Bronchial epithelial cell (primary cell): ENCODE measurements around the gene GUCY2C. TPM values are rescaled to one million over a fixed set of nuclear protein-coding genes. Genes with fewer than 3 reads are reported as not detected.

ENCODE experiments used
- DNase-seq: peaks from one replicate; pipeline ENCODE4 v3.0.0-alpha.2; 2010; ENCODE audit warnings: low read depth
- FAIRE-seq: peaks from 2 replicates; lab custom pipeline; 2011; peaks lifted over from hg19 to GRCh38; lab: Jason Lieb, UNC
- H3K27me3 ChIP-seq: 2 replicates; pipeline ENCODE4 v1.5.1; 2011; ENCODE audit warnings: low read length; ENCODE audit not compliant: control insufficient read depth, insufficient read depth
- H3K36me3 ChIP-seq: 2 replicates; pipeline ENCODE4 v1.5.1; 2011; ENCODE audit warnings: low read length; ENCODE audit not compliant: control insufficient read depth, insufficient read depth
- H3K4me3 ChIP-seq: 2 replicates; pipeline ENCODE4 v1.5.1; 2011; ENCODE audit warnings: mild to moderate bottlenecking, low read depth, low read length, control low read depth
- CTCF ChIP-seq: IDR thresholded peaks from 2 replicates; pipeline ENCODE4 v1.5.1; 2011; ENCODE audit warnings: mild to moderate bottlenecking, moderate library complexity, low read length, control low read depth, inconsistent platforms; ENCODE audit not compliant: insufficient read depth, severe bottlenecking
- total RNA-seq: library from RNA; depleted of rRNA; stranded (reverse); fragments of >200 nt; gene quantifications from 2 replicates; pipeline ENCODE4 v1.2.1, GENCODE V29; 2014

GUCY2C gene
- total RNA-seq, 1 donor from 2014 or later, result not detected

- no peak for TF ChIP-seq CTCF
- no peak for DNase-seq
- no peak for FAIRE-seq
- Histone ChIP-seq H3K36me3 (no peaks in the 10 kb centered on the region), H3K27me3 (no peaks in the 10 kb centered on the region), H3K4me3 (no peak overlapping the region)
Measured at GRCh38 chr12:14611640-14612203, 84.7 kb downstream of the GUCY2C start.

GRCh38 chr12:14607568-14607967, 88.8 kb downstream of the GUCY2C start:
- no peak for TF ChIP-seq CTCF
- Histone ChIP-seq H3K36me3 (no peaks in the 10 kb centered on the region), H3K4me3 (no peak overlapping the region), H3K27me3 (no peaks in the 10 kb centered on the region)
- DNase-seq (no peak), FAIRE-seq (no peak)

- TF ChIP-seq CTCF, result no peak
- Histone ChIP-seq H3K36me3 (no peaks in the 10 kb centered on the region), H3K4me3 (no peak overlapping the region), H3K27me3 (no peaks in the 10 kb centered on the region)
- DNase-seq (no peak), FAIRE-seq (no peak)
Measured at GRCh38 chr12:14605401-14605989, 90.9 kb downstream of the GUCY2C start.

GRCh38 chr12:14601692-14602478, 94.5 kb downstream of the GUCY2C start:
- Histone ChIP-seq H3K4me3 (no peak overlapping the region), H3K36me3 (no peaks in the 10 kb centered on the region), H3K27me3 (no peaks in the 10 kb centered on the region)
- no peak for TF ChIP-seq CTCF
- no peak for DNase-seq
- FAIRE-seq, result no peak

- DNase-seq, result no peak
- Histone ChIP-seq H3K4me3 (no peak overlapping the region), H3K36me3 (no peaks in the 10 kb centered on the region), H3K27me3 (no peaks in the 10 kb centered on the region)
- no peak for FAIRE-seq
- no peak for TF ChIP-seq CTCF
Measured at GRCh38 chr12:14597480-14597879, 98.9 kb downstream of the GUCY2C start.
